HG03439 (cell line): ENCODE results near the gene ODF2.
A peak's percentile ranks its signal among the peaks of the same experiment; 100 is the strongest.
"Not testable (repeated sequence)": the region's sequence is repeated elsewhere in the genome, so short reads cannot be mapped to it uniquely, and the experiment has no call there.

Experiments used
- ATAC-seq: cut with Tn5 transposase; IDR thresholded peaks from one replicate; pipeline ENCODE4 v1.9.1; 2021; ENCODE audit warnings: mild to moderate bottlenecking, moderate library complexity; ENCODE audit not compliant: unreplicated experiment

ODF2 gene

GRCh38 chr9:128482186-128482585, 26.4 kb downstream of the ODF2 start:
- ATAC-seq: no peak

GRCh38 chr9:128484686-128485413, 29.0 kb downstream of the ODF2 start:
- ATAC-seq: no peak

- no peak for ATAC-seq
These were observed 29.6 kb downstream of the ODF2 start for GRCh38 chr9:128485414-128485855.

GRCh38 chr9:128486201-128486600, 30.4 kb downstream of the ODF2 start:
- ATAC-seq: no peak

GRCh38 chr9:128493424-128493823, 37.6 kb downstream of the ODF2 start:
- ATAC-seq: no peak

GRCh38 chr9:128494108-128494745, 38.4 kb downstream of the ODF2 start:
- ATAC-seq: no peak

GRCh38 chr9:128494746-128495129, 38.9 kb downstream of the ODF2 start:
- ATAC-seq: no peak

GRCh38 chr9:128495296-128495695, 39.5 kb downstream of the ODF2 start:
- no peak for ATAC-seq

GRCh38 chr9:128495804-128496417, 40.1 kb downstream of the ODF2 start:
- ATAC-seq: no peak

GRCh38 chr9:128497824-128498610, 42.2 kb downstream of the ODF2 start:
- ATAC-seq: no peak

- ATAC-seq: no peak
These were observed 43.1 kb downstream of the ODF2 start for GRCh38 chr9:128498911-128499310.

GRCh38 chr9:128499920-128500319, 44.1 kb downstream of the ODF2 start:
- ATAC-seq: no peak

- ATAC-seq: not testable (repeated sequence)
These were observed 47.6 kb downstream of the ODF2 start for GRCh38 chr9:128503415-128503825.

GRCh38 chr9:128503870-128504269, 48.1 kb downstream of the ODF2 start:
- no peak for ATAC-seq

GRCh38 chr9:128504485-128505413, 48.9 kb downstream of the ODF2 start, which contains the start of gene GLE1:
GLE1 (plus strand) TSS chr9:128504719; CDS start chr9:128504806, 87 bp downstream.
- ATAC-seq: peak; percentile 87

GRCh38 chr9:128505414-128505765, 49.6 kb downstream of the ODF2 start:
- ATAC-seq: no peak

GRCh38 chr9:128505906-128506305, 50.1 kb downstream of the ODF2 start:
- ATAC-seq: not testable (repeated sequence)

GRCh38 chr9:128512820-128513219, 57.0 kb downstream of the ODF2 start:
- ATAC-seq: no peak

GRCh38 chr9:128521956-128522355, 66.2 kb downstream of the ODF2 start:
- ATAC-seq: no peak
